8988T (cell line): Measurements from ENCODE around the gene TM4SF5.
A peak's percentile ranks its signal among the peaks of the same experiment; 100 is the strongest.

Experiments used
- DNase-seq: peaks from one replicate; pipeline ENCODE4 v3.0.0; 2011

Gene TM4SF5

GRCh38 chr17:4771519-4772234 lies at the start of gene TM4SF5:
TSS of gene TM4SF5 (plus strand) at chr17:4771886. CDS start at chr17:4771923, 37 bp downstream.
- DNase-seq: no peak

- DNase-seq: no peak
Measured at GRCh38 chr17:4722678-4723240, 48.9 kb upstream of the TM4SF5 start.

- DNase-seq: no peak
Measured at GRCh38 chr17:4724650-4725049, 47.0 kb upstream of the TM4SF5 start.

GRCh38 chr17:4725646-4726310 lies 45.9 kb upstream of the TM4SF5 start:
- DNase-seq: no peak

GRCh38 chr17:4728124-4728523 lies 43.6 kb upstream of the TM4SF5 start:
- DNase-seq: no peak

GRCh38 chr17:4733073-4733531 lies 38.6 kb upstream of the TM4SF5 start:
- no peak for DNase-seq

- no peak for DNase-seq
Measured at GRCh38 chr17:4734857-4735475, 36.7 kb upstream of the TM4SF5 start.

- DNase-seq: no peak
Measured at GRCh38 chr17:4735876-4736651, 35.6 kb upstream of the TM4SF5 start.

- DNase-seq: no peak
Measured at GRCh38 chr17:4738136-4739121, 33.3 kb upstream of the TM4SF5 start.

- DNase-seq: peak; percentile 64
Measured at GRCh38 chr17:4739122-4740024, 32.3 kb upstream of the TM4SF5 start, which contains the start of the genes CXCL16 and ZMYND15. TSS of gene CXCL16 (minus strand) at chr17:4739928. CDS start at chr17:4739339, 589 bp downstream. TSS of gene ZMYND15 (plus strand) at chr17:4739833. CDS start at chr17:4740549, 716 bp downstream.

GRCh38 chr17:4740025-4740351 lies 31.7 kb upstream of the TM4SF5 start:
- no peak for DNase-seq

GRCh38 chr17:4740584-4740983 lies 31.1 kb upstream of the TM4SF5 start:
- DNase-seq: no peak

- no peak for DNase-seq
Measured at GRCh38 chr17:4741544-4741943, 30.1 kb upstream of the TM4SF5 start.

- DNase-seq: no peak
Measured at GRCh38 chr17:4742133-4742532, 29.6 kb upstream of the TM4SF5 start.

GRCh38 chr17:4742629-4743028 lies 29.1 kb upstream of the TM4SF5 start:
- DNase-seq: no peak

- no peak for DNase-seq
Measured at GRCh38 chr17:4743216-4743615, 28.5 kb upstream of the TM4SF5 start.

GRCh38 chr17:4743898-4744297 lies 27.8 kb upstream of the TM4SF5 start:
- no peak for DNase-seq

- DNase-seq: no peak
Measured at GRCh38 chr17:4744999-4745969, 26.4 kb upstream of the TM4SF5 start.

GRCh38 chr17:4747847-4748246 lies 23.8 kb upstream of the TM4SF5 start:
- no peak for DNase-seq
